ENCODE measurements around the gene POU6F1.

The POU6F1 gene

DNA sequence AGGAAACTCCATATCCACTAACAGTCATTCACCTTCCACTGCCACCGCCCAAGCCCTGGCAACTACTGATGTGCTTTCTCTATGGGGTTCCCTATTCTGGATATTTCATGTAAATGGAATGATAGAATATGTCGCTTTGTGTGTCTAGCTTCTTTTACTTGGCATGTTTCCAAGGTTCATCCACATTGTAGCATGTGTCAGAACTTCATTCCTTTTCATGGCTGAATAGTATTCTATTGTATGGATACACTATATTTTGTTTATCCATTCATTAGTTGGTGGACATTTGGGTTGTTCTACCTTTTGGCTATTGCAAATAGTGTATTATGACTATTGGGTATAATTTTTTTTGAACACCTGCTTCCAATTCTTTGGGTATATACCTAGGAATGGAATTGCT is 8.6 kb downstream of the POU6F1 start:
- no peaks in the 10 kb centered on the region for H3K36me3 ChIP-seq (ENCODE audit: control insufficient read depth in 1 of 2, insufficient read depth in 2 of 2, low read length in 2 of 2)
- no peak overlapping the region for H3K27ac ChIP-seq (ENCODE audit: low read length)
- no peaks in the 10 kb centered on the region for H3K27me3 ChIP-seq (ENCODE audit: low read depth, low read length)
- no peak overlapping the region for H3K4me3 ChIP-seq (ENCODE audit: low read depth in 1 of 2, low read length in 2 of 2)
- H3K4me1 ChIP-seq (ENCODE audit: control insufficient read depth in 1 of 2, insufficient read depth in 2 of 2, low read length in 2 of 2), result no peaks in the 10 kb centered on the region
- no peaks in the 10 kb centered on the region for H3K9me3 ChIP-seq (ENCODE audit: control insufficient read depth in 1 of 2, low read length in 2 of 2)

DNA sequence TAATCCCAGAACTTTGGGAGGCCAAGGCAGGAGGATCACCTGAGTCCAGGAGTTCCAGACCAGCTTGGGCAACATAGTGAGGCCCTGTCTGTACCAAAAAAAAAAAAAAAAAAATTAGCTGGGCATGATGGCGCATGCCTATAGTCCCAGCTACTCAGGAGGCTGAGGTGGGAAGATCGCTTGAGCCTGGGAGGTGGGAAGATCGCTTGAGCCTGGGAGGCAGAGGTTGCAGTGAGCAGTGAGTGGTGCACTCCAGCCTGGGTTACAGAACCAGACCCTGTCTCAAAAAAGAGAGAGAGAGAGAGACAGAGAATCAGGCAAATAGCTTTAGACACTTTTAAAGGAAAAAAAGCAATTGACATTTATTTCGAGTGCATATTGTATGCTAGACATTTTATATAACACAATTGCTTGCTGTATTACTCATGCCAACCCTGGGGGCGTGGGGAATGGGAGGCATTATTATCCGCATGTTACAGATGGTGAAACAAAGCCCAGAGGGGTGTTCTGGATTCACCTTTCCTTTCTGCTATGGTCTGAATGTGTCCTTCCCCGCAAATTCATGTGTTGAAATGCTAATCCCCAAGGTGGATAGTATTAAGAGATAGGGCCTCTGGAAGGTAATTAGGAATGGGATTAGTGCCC is 9.7 kb downstream of the POU6F1 start:
- Histone ChIP-seq H3K36me3 (ENCODE audit: control insufficient read depth in 1 of 2, insufficient read depth in 2 of 2, low read length in 2 of 2) (peaks cover 0 to 1% of the 10 kb centered on the region in 2 donors), H3K27ac (ENCODE audit: low read length) (no peak overlapping the region), H3K9me3 (ENCODE audit: control insufficient read depth in 1 of 2, low read length in 2 of 2) (no peaks in the 10 kb centered on the region), H3K4me3 (ENCODE audit: low read depth in 1 of 2, low read length in 2 of 2) (no peak overlapping the region), H3K27me3 (ENCODE audit: low read depth, low read length) (no peaks in the 10 kb centered on the region), H3K4me1 (ENCODE audit: control insufficient read depth in 1 of 2, insufficient read depth in 2 of 2, low read length in 2 of 2) (no peaks in the 10 kb centered on the region)

DNA sequence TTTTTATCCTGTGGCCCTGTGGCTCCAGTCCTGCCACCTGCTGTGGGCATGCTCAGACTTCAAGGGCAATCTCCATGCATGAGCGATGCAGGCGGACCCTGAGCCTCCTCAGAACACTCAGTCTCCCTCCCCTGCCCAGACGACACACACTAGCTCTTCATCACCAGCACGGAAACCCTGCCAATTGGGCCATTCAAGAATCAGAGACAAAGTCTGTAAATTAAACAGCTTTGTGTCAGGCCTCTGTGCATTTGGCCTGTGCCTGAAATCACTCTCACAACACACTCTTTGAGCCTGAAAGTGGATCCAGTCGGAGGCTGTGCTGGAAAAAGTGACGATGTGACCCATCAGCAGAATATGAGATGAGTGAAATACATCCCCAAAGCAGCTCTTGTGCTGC is 12.5 kb downstream of the POU6F1 start:
- Histone ChIP-seq H3K4me3 (ENCODE audit: low read depth in 1 of 2, low read length in 2 of 2) (no peak overlapping the region), H3K27me3 (ENCODE audit: low read depth, low read length) (no peaks in the 10 kb centered on the region), H3K4me1 (ENCODE audit: control insufficient read depth in 1 of 2, insufficient read depth in 2 of 2, low read length in 2 of 2) (no peaks in the 10 kb centered on the region), H3K27ac (ENCODE audit: low read length) (no peak overlapping the region), H3K9me3 (ENCODE audit: control insufficient read depth in 1 of 2, low read length in 2 of 2) (no peaks in the 10 kb centered on the region), H3K36me3 (ENCODE audit: control insufficient read depth in 1 of 2, insufficient read depth in 2 of 2, low read length in 2 of 2) (peaks cover 0 to 8% of the 10 kb centered on the region in 2 donors)

DNA sequence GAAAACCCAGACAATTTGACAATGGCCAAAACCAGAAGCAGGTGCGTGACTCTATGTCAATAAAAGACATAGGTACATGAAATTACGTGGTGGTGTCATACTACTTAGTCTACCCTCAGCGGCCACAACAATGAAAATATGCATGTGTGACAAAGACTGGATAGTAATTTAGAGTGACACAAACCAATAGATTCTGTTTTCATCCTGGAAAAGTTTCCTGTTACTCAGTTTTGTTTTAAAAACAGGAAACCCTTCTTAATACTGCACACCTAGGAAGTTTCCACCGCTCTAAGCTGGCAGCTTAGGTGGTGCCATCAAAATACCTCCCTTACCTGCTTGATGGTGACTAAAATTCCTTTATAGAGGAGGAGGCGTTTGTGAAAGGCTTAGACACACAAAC is 15.1 kb downstream of the POU6F1 start:
- Histone ChIP-seq H3K36me3 (ENCODE audit: control insufficient read depth in 1 of 2, insufficient read depth in 2 of 2, low read length in 2 of 2) (peaks cover 0 to 13% of the 10 kb centered on the region in 2 donors), H3K4me3 (ENCODE audit: low read depth in 1 of 2, low read length in 2 of 2) (no peak overlapping the region), H3K4me1 (ENCODE audit: control insufficient read depth in 1 of 2, insufficient read depth in 2 of 2, low read length in 2 of 2) (no peaks in the 10 kb centered on the region), H3K9me3 (ENCODE audit: control insufficient read depth in 1 of 2, low read length in 2 of 2) (no peaks in the 10 kb centered on the region), H3K27me3 (ENCODE audit: low read depth, low read length) (no peaks in the 10 kb centered on the region), H3K27ac (ENCODE audit: low read length) (no peak overlapping the region)

DNA sequence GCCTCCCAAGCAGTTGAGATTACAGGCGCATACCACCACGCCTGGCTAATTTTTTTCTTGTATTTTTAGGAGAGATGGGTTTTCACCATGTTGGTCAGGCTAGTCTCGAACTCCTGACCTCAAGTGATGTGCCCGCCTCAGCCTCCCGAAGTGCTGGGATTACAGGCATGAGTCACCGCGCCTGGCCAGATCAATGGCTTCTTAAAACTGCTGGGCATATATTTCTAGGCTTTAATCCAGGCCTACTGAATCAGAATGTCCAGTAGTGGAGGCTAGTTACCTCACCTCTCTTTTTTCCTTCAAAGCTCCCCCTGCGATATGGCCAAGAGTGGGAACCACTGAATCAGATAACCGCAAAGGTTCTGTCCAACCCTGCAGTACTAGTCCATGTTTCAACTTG is 17.1 kb downstream of the POU6F1 start:
- Histone ChIP-seq H3K4me1 (ENCODE audit: control insufficient read depth in 1 of 2, insufficient read depth in 2 of 2, low read length in 2 of 2) (no peaks in the 10 kb centered on the region), H3K36me3 (ENCODE audit: control insufficient read depth in 1 of 2, insufficient read depth in 2 of 2, low read length in 2 of 2) (peaks cover 0 to 20% of the 10 kb centered on the region in 2 donors), H3K27me3 (ENCODE audit: low read depth, low read length) (no peaks in the 10 kb centered on the region), H3K27ac (ENCODE audit: low read length) (no peak overlapping the region), H3K4me3 (ENCODE audit: low read depth in 1 of 2, low read length in 2 of 2) (no peak overlapping the region), H3K9me3 (ENCODE audit: control insufficient read depth in 1 of 2, low read length in 2 of 2) (no peaks in the 10 kb centered on the region)

DNA sequence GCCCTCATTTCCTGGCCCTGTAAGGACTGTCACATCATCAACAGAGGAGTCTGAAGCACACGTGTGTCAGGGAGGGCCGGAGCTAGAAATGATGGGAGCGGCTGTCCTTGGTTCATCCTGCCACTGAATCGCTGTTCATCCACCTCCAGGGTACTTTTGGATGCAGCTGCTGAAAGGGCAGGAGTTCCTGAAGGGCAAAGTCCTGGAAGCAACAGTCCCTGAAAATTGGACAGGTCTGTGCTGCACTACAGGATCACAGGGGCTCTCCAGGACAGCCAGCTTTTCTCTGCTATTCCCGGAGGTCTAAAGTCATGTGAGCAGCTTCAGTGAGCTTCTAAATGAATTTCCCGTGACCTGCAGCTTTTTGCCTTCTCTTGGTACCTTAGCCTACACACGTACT is 17.7 kb downstream of the POU6F1 start:
- H3K27me3 ChIP-seq (ENCODE audit: low read depth, low read length), result no peaks in the 10 kb centered on the region
- H3K4me1 ChIP-seq (ENCODE audit: control insufficient read depth in 1 of 2, insufficient read depth in 2 of 2, low read length in 2 of 2), result no peaks in the 10 kb centered on the region
- no peak overlapping the region for H3K27ac ChIP-seq (ENCODE audit: low read length)
- no peak overlapping the region for H3K4me3 ChIP-seq (ENCODE audit: low read depth in 1 of 2, low read length in 2 of 2)
- H3K36me3 ChIP-seq (ENCODE audit: control insufficient read depth in 1 of 2, insufficient read depth in 2 of 2, low read length in 2 of 2), result peaks cover 0 to 20% of the 10 kb centered on the region in 2 donors
- no peaks in the 10 kb centered on the region for H3K9me3 ChIP-seq (ENCODE audit: control insufficient read depth in 1 of 2, low read length in 2 of 2)

DNA sequence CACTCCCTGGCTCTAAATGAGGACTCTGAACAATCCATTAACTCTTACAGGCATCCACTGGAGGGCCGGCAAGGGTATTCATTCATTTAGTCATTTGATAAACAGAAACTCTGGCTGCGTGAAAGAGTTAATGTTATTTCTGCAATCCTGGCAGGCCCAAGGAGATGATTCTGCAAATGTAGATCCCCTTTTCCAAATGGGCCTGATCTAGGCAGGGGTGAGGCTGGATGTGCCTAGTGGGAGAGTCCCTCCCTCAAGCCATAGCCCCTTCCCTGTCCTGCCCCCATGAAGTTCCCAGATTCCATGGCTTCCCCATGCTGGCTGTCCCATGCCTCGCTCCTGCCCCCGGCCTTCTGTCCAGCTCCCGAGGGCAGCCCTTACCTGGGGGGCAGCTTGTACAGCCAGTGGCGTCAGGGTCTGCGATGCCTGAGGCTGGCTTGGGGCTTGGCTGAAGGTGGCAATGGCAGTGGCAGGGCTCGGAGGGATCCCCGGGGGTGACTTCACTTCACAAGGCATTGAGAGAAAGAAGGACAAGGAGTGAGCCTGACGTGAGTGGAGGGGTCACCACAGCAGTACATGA is 18.4 kb downstream of the POU6F1 start:
- Histone ChIP-seq H3K27me3 (ENCODE audit: low read depth, low read length) (no peaks in the 10 kb centered on the region), H3K4me3 (ENCODE audit: low read depth in 1 of 2, low read length in 2 of 2) (no peak overlapping the region), H3K4me1 (ENCODE audit: control insufficient read depth in 1 of 2, insufficient read depth in 2 of 2, low read length in 2 of 2) (no peaks in the 10 kb centered on the region), H3K9me3 (ENCODE audit: control insufficient read depth in 1 of 2, low read length in 2 of 2) (no peaks in the 10 kb centered on the region), H3K27ac (ENCODE audit: low read length) (no peak overlapping the region), H3K36me3 (ENCODE audit: control insufficient read depth in 1 of 2, insufficient read depth in 2 of 2, low read length in 2 of 2) (peaks cover 0 to 24% of the 10 kb centered on the region in 2 donors)

DNA sequence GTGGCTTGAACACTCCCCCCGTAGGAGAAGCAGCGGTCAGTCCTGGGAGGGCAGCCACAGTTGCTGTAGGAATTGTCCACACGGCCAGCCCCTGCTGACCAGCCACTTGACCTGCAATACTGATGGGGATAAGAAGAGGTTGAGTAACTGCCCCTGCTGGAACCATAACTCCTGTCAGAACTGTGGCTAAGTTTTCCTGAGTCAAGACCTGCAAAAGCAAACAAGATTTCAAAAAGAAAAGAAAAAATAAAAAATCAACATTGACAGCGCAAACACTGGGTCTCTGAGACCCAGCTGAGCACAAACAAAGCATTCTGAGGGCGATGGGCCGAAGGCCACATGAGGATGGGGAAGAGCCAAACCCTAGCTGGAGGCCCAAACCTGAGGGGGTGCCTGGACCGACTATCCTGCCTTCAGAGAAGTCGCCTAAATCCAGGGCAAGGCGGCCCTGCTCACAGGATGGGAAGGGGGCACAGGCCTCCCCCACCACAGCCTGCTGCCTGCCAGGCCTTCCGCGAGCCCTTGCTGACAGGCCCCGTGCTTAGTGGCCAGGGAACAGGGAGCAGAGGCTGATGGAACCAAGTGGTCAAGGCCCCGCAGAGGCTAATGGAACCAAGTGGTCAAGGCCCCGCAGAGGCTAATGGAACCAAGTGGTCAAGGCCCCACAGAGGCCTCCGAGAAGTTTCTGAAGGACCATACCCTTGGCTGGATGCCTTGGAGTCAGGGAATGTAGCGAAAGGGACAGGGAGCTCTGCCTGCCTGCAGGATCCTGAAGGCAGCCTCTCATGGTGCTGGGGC is 19.1 kb downstream of the POU6F1 start:
- H3K4me3 ChIP-seq (ENCODE audit: low read depth in 1 of 2, low read length in 2 of 2), result no peak overlapping the region
- H3K36me3 ChIP-seq (ENCODE audit: control insufficient read depth in 1 of 2, insufficient read depth in 2 of 2, low read length in 2 of 2), result peaks cover 0 to 24% of the 10 kb centered on the region in 2 donors
- no peaks in the 10 kb centered on the region for H3K27me3 ChIP-seq (ENCODE audit: low read depth, low read length)
- H3K4me1 ChIP-seq (ENCODE audit: control insufficient read depth in 1 of 2, insufficient read depth in 2 of 2, low read length in 2 of 2), result no peaks in the 10 kb centered on the region
- no peaks in the 10 kb centered on the region for H3K9me3 ChIP-seq (ENCODE audit: control insufficient read depth in 1 of 2, low read length in 2 of 2)
- H3K27ac ChIP-seq (ENCODE audit: low read length), result no peak overlapping the region

DNA sequence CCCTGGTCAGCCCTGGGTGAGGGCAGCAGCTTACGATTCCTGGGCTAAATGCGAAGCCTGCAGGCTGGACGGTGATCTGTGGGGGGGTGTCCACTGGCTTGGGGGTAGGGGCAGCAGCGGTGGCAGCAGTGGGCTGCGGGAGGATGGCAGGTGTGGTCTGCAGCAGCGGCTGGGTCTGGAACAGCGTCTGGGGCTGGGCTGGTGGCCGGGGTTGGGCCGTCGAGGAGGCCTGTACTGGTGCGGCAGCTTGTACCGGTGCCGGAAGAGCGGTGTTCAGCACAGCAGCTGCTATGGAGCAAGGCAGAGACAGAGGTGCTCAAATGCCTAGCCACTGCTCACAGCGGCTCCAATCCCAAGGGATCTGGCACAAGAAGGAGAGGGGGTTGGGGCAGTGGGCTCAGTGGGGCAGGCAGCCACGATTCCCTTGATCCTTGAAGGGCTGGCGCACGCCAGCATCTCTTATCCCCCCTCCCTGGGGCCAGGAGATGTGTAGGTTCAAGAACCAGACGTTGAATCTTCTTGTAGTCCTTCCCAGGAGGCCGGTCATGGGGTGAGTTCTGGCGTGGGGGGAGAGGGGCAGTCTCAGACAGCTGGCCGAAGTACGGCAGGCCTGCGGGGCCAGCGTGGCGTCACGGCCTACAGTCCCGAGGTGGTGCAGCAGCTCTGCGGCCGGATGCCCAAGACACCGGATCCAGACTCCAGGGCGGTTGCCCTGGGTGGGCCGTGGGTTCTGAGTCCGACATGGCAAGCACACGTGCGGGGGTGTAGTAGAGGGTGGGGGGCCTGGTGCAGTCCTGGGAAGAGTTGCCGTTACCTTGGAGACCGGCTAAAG is 19.9 kb downstream of the POU6F1 start:
- no peaks in the 10 kb centered on the region for H3K4me1 ChIP-seq (ENCODE audit: control insufficient read depth in 1 of 2, insufficient read depth in 2 of 2, low read length in 2 of 2)
- H3K4me3 ChIP-seq (ENCODE audit: low read depth in 1 of 2, low read length in 2 of 2), result no peak overlapping the region
- H3K9me3 ChIP-seq (ENCODE audit: control insufficient read depth in 1 of 2, low read length in 2 of 2), result no peaks in the 10 kb centered on the region
- no peaks in the 10 kb centered on the region for H3K27me3 ChIP-seq (ENCODE audit: low read depth, low read length)
- H3K36me3 ChIP-seq (ENCODE audit: control insufficient read depth in 1 of 2, insufficient read depth in 2 of 2, low read length in 2 of 2), result peaks cover 0 to 21% of the 10 kb centered on the region in 2 donors
- H3K27ac ChIP-seq (ENCODE audit: low read length), result no peak overlapping the region

DNA sequence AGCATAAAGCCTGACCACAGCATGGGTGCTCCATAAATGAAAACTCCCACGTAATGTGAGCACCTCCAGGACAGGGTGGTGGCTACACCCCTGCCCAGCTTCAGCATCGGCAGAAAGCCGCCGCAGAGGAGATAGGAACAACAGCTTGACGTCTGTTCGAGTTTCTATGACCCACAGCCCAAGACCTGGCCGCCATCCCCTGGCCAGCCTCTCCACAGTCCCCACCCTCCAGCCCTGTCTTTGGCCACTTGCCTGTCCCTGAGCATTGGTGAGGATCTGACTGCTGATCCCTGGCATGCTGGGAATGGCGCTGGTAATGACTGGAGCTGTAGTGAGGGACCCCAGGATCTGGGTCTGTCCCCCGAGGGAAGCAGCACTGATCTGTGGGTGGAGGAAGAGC is 21.3 kb downstream of the POU6F1 start:
- H3K36me3 ChIP-seq (ENCODE audit: control insufficient read depth in 1 of 2, insufficient read depth in 2 of 2, low read length in 2 of 2), result peaks cover 0 to 24% of the 10 kb centered on the region in 2 donors
- no peak overlapping the region for H3K4me3 ChIP-seq (ENCODE audit: low read depth in 1 of 2, low read length in 2 of 2)
- no peaks in the 10 kb centered on the region for H3K27me3 ChIP-seq (ENCODE audit: low read depth, low read length)
- no peaks in the 10 kb centered on the region for H3K4me1 ChIP-seq (ENCODE audit: control insufficient read depth in 1 of 2, insufficient read depth in 2 of 2, low read length in 2 of 2)
- no peak overlapping the region for H3K27ac ChIP-seq (ENCODE audit: low read length)
- H3K9me3 ChIP-seq (ENCODE audit: control insufficient read depth in 1 of 2, low read length in 2 of 2), result no peaks in the 10 kb centered on the region

DNA sequence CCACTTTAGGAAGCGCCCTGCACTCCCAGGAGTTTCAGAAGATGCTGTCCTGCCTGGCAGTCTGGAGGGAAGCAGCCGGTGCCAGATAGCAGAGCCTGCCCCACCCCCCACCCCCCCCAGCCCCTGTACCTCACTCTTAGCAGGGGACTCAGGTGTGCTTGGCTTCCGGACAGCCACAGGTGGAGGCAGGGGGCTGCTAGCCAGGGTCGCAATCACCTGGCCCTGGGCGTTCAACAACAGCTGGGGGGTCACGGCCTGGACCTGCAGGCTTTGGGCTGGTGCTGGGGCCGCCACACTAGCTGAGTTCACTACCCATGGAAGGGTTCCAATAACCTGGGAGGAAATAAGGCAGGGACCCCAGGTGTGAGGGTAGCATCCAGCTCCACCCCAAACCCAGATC is 22.0 kb downstream of the POU6F1 start:
- peaks cover 0 to 31% of the 10 kb centered on the region in 2 donors for H3K36me3 ChIP-seq (ENCODE audit: control insufficient read depth in 1 of 2, insufficient read depth in 2 of 2, low read length in 2 of 2)
- no peaks in the 10 kb centered on the region for H3K4me1 ChIP-seq (ENCODE audit: control insufficient read depth in 1 of 2, insufficient read depth in 2 of 2, low read length in 2 of 2)
- no peaks in the 10 kb centered on the region for H3K9me3 ChIP-seq (ENCODE audit: control insufficient read depth in 1 of 2, low read length in 2 of 2)
- no peak overlapping the region for H3K27ac ChIP-seq (ENCODE audit: low read length)
- no peaks in the 10 kb centered on the region for H3K27me3 ChIP-seq (ENCODE audit: low read depth, low read length)
- H3K4me3 ChIP-seq (ENCODE audit: low read depth in 1 of 2, low read length in 2 of 2), result no peak overlapping the region

Measured in muscle layer of duodenum (tissue), 2 donors.